PC-9 (cell line): Measurements from ENCODE around the gene TMEM255A.

Source experiments
- EZH2 ChIP-seq: fragments of 200-600 bp; sonication (generic); IDR thresholded peaks from 2 replicates; pipeline ENCODE4 v1.8.0; 2017; ENCODE audit warnings: antibody characterized with exemption, low read depth
- TF ChIP-seq, protein P1 (sequence below): fragments of 200-600 bp; sonication (generic); conservative IDR thresholded peaks from 2 replicates; pipeline ENCODE4 v1.6.1; 2017; ENCODE audit warnings: mixed run types, antibody characterized with exemption, mild to moderate bottlenecking, moderate library complexity

DNA sequence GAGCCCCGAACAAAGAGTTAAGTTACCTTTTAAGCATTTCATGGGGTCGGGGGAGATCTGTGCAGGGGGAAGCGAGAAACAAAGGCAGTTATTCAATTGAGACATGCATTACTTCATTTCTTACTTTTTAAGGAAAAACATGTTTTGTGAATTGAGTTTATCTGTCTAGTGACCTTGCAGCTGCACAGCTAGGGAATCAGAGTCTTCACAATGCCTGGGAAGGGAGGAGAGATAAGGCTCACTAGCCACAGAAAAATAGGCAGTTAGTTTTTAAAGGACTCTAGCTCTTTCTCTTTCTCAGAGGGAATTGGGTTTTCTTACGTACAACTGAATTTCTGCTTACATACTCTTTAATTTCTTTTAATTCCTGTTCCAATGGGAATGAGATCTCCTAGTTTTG is 86.9 kb downstream of the TMEM255A start:
- TF ChIP-seq, protein P1, sequence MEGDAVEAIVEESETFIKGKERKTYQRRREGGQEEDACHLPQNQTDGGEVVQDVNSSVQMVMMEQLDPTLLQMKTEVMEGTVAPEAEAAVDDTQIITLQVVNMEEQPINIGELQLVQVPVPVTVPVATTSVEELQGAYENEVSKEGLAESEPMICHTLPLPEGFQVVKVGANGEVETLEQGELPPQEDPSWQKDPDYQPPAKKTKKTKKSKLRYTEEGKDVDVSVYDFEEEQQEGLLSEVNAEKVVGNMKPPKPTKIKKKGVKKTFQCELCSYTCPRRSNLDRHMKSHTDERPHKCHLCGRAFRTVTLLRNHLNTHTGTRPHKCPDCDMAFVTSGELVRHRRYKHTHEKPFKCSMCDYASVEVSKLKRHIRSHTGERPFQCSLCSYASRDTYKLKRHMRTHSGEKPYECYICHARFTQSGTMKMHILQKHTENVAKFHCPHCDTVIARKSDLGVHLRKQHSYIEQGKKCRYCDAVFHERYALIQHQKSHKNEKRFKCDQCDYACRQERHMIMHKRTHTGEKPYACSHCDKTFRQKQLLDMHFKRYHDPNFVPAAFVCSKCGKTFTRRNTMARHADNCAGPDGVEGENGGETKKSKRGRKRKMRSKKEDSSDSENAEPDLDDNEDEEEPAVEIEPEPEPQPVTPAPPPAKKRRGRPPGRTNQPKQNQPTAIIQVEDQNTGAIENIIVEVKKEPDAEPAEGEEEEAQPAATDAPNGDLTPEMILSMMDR: no peak
- no peak for TF ChIP-seq EZH2
